PC-9 (cell line): ENCODE data around the gene UAP1L1. TPM values are rescaled to one million over a fixed set of nuclear protein-coding genes. Genes with fewer than 3 reads are reported as not detected.

ENCODE experiments used
- BruUV-seq: library from RNA; stranded (reverse); fragments of 400-500 nt; replicated peaks from 2 replicates; lab custom pipeline; 2021; lab: Mats Ljungman, UMichigan
- CTCF ChIA-PET: fragments of 300-600 bp; sonication (Branson Sonifier 250); formaldehyde crosslinking; loops from one replicate; lab custom pipeline; 2022; ENCODE audit warnings: antibody characterized with exemption; lab: Charles Lee
- POLR2A ChIA-PET: fragments of 300-600 bp; sonication (Branson Sonifier 250); formaldehyde crosslinking; loops from one replicate; lab custom pipeline; 2022; ENCODE audit warnings: antibody characterized with exemption; ENCODE audit not compliant: unreplicated experiment; lab: Charles Lee
- DNase-seq, 2 experiments: peaks; one replicate each; pipeline versions ENCODE4 v3.0.0 to v3.0.0-alpha.2; 2015 to 2022; ENCODE audit warnings: mixed read lengths in 1 of 2
- H2AFZ ChIP-seq: fragments of 200-600 bp; sonication (generic); 2 replicates; pipeline ENCODE4 v1.8.1; 2017; ENCODE audit warnings: antibody characterized with exemption
- H3F3A ChIP-seq: fragments of 200-600 bp; sonication (generic); 2 replicates; pipeline ENCODE4 v1.8.1; 2017; ENCODE audit warnings: antibody characterized with exemption, mild to moderate bottlenecking, low read depth; ENCODE audit not compliant: insufficient read depth
- H3K27ac ChIP-seq: fragments of 200-600 bp; sonication (generic); 2 replicates; pipeline ENCODE4 v1.6.1; 2016; ENCODE audit warnings: mixed run types
- H3K27me3 ChIP-seq: fragments of 200-600 bp; sonication (generic); 2 replicates; pipeline ENCODE4 v1.6.1; 2016; ENCODE audit warnings: low read depth, mixed run types; ENCODE audit not compliant: insufficient read depth
- H3K36me3 ChIP-seq: fragments of 200-600 bp; sonication (generic); 2 replicates; pipeline ENCODE4 v1.6.1; 2016; ENCODE audit warnings: low read depth, mixed run types
- H3K4me1 ChIP-seq: fragments of 200-600 bp; sonication (generic); replicated peaks from 2 replicates; pipeline ENCODE4 v1.6.1; 2016; ENCODE audit warnings: mixed run types; ENCODE audit not compliant: insufficient read depth
- H3K4me2 ChIP-seq: fragments of 200-600 bp; sonication (generic); 2 replicates; pipeline ENCODE4 v1.6.1; 2017; ENCODE audit warnings: mixed run types
- H3K4me3 ChIP-seq: fragments of 200-600 bp; sonication (generic); 2 replicates; pipeline ENCODE4 v1.6.1; 2016; ENCODE audit warnings: mixed run types
- H3K79me2 ChIP-seq: fragments of 200-600 bp; sonication (generic); 2 replicates; pipeline ENCODE4 v1.6.1; 2017; ENCODE audit warnings: low read depth, mixed run types
- H3K9me2 ChIP-seq: fragments of 200-600 bp; sonication (generic); 2 replicates; pipeline ENCODE4 v1.8.1; 2017; ENCODE audit warnings: mild to moderate bottlenecking; ENCODE audit not compliant: insufficient read depth
- H3K9me3 ChIP-seq: fragments of 200-600 bp; sonication (generic); 2 replicates; pipeline ENCODE4 v1.8.1; 2016; ENCODE audit warnings: low read depth; ENCODE audit not compliant: insufficient read depth
- H4K20me1 ChIP-seq: fragments of 200-600 bp; sonication (generic); 2 replicates; pipeline ENCODE4 v1.8.1; 2017; ENCODE audit not compliant: insufficient read depth
- CTCF ChIP-seq: fragments of 200-600 bp; sonication (generic); conservative IDR thresholded peaks from 2 replicates; pipeline ENCODE4 v1.6.1; 2017; ENCODE audit warnings: mixed run types, antibody characterized with exemption, mild to moderate bottlenecking, moderate library complexity
- EZH2 ChIP-seq: fragments of 200-600 bp; sonication (generic); IDR thresholded peaks from 2 replicates; pipeline ENCODE4 v1.8.0; 2017; ENCODE audit warnings: antibody characterized with exemption, low read depth
- intact Hi-C: fragments of 100-400 bp; cut with micrococcal nuclease; formaldehyde crosslinking; loops from one replicate; pipeline ENCODE4 v1.10.0; 2022; ENCODE audit not compliant: unreplicated experiment
- total RNA-seq: library from RNA; stranded (reverse); gene quantifications from 2 replicates; pipeline ENCODE4 v1.2.3, GENCODE V29; 2021

Gene UAP1L1
- total RNA-seq, 1 experiment from 2014 or later = 9.9 TPM

DNA sequence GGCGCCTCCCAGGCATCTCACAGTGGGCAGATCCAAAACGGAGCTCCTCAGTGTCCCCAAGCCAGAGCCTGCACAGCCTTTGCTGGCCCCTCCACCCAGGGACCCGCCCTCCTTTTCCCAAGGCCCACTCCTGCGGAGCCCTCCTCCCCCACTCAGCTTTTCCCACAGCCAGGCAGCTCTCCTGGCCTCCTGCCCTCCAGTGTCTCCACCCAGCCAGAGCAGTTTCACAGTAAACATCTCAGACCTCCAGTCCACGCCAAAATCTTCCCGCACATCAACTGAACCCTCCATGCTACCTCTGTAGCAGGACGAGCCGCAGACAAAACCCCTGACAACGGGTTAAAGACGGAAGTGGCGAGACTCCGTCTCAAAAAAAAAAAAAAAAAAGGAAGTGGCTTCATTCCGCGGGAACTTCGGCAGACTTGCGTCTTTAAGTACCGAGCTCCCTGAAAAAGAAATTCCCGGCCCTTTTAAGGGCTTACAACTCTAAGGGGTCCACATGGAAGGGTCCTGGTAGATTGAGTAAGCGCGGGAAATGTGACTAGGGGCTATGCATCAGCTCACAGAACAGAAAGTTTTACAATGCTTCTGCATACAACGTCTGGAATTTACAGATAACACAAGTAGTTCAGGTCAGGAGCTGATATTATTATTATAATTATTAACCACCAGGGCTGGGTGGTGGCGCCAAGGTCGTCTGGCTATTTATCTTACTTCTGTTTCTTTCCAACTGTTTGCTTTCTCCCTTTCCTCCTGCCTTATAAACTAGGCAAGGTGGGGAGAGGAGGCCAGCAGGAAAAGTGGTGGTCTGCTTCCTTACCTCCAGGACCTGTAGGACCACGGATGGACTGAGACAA is 50.2 kb downstream of the UAP1L1 start:
- ChIA-PET POLR2A (interaction anchor here (0.6 kb wide), 1 partner anchor 25 kb away, joined by 3 read pairs; no protein-coding TSS in a partner anchor), CTCF (interaction anchor here (0.6 to 0.8 kb wide), 7 partner anchors 39 to 463 kb away, joined by 3 to 17 read pairs (median 6); partner anchors contain the start of gene SSNA1)
- H2AFZ ChIP-seq = peak overlapping the region; percentile 90; the same call in 1 of the 2 replicates
- H3K4me2 ChIP-seq = peak overlapping the region; percentile 100
- H3K27me3 ChIP-seq = no peaks in the 10 kb centered on the region
- intact Hi-C loops = loop anchor here (2.0 to 5.0 kb wide), 3 partner anchors 40 to 71 kb away; partner anchors contain the start of genes ANAPC2 and SSNA1
- peaks cover 48% of the 10 kb centered on the region for H3K79me2 ChIP-seq
- H3K4me3 ChIP-seq = peak overlapping the region; percentile 86
- H3K36me3 ChIP-seq = no peaks in the 10 kb centered on the region
- no peak for TF ChIP-seq CTCF
- no peak for TF ChIP-seq EZH2
- H3F3A ChIP-seq = peaks cover 6% of the 10 kb centered on the region; the same call in 1 of the 2 replicates
- H3K4me1 ChIP-seq = peaks cover 28% of the 10 kb centered on the region
- no TSS peak for BruUV-seq
- H3K9me3 ChIP-seq = no peaks in the 10 kb centered on the region
- no peaks in the 10 kb centered on the region for H3K9me2 ChIP-seq
- H3K27ac ChIP-seq = peak overlapping the region; percentile 54
- H4K20me1 ChIP-seq = no peaks in the 10 kb centered on the region
- DNase-seq = no peak

DNA sequence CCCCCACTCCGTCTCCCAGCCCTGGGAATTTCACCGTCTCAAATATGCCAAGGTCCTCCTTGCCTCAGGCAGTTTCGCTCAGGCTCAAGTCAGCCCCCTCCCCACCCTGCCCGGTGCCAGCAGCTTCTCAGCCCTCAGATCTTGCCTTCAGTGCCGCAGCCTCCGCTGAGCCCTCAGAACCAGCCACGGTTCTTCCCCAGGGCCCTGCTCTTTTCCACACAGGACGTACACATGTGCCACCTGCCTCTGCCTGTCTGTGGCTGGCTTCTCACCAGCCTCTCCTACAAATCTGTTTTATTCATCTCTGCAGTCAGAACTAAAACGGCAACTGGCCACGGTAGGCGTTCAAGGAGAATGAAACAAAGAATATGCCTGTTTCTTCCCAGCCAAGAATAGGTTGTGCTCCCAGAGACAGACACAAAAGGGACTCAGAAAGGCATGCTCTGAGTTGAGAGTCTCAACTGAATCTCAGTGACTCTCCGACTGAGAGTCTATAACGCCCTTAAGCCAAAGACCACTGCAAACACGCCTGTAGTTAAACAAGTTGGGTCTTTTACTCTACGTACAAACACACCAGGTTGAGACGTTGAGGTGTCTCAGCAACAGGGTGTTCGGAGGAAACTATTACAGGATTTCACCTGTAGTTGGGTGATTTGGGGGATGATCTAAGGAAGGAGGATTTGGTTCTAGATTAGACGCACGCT is 51.0 kb downstream of the UAP1L1 start:
- peak overlapping the region; percentile 54 for H3K27ac ChIP-seq
- no TSS peak for BruUV-seq
- CTCF ChIA-PET = interaction anchor here (0.6 to 0.8 kb wide), 5 partner anchors 60 to 462 kb away, joined by 3 to 17 read pairs (median 6); partner anchors contain the start of gene SSNA1

More for the DNA sequence above, 51.0 kb downstream of the UAP1L1 start:
- POLR2A ChIA-PET = interaction anchor here (0.6 kb wide), 1 partner anchor 24 kb away, joined by 3 read pairs; no protein-coding TSS in a partner anchor
- DNase-seq = no peak
- Histone ChIP-seq H3K79me2 (peaks cover 48% of the 10 kb centered on the region), H3K4me1 (peaks cover 28% of the 10 kb centered on the region), H3K9me2 (no peaks in the 10 kb centered on the region), H3K9me3 (no peaks in the 10 kb centered on the region), H3K4me2 (peak overlapping the region; percentile 100), H4K20me1 (no peaks in the 10 kb centered on the region), H3K36me3 (no peaks in the 10 kb centered on the region), H3K27me3 (no peaks in the 10 kb centered on the region), H3F3A (peaks cover 10% of the 10 kb centered on the region; the same call in 1 of the 2 replicates), H3K4me3 (peak overlapping the region; percentile 86), H2AFZ (peak overlapping the region; percentile 90)
- intact Hi-C loops = loop anchor here (2.0 to 5.0 kb wide), 3 partner anchors 39 to 70 kb away; partner anchors contain the start of genes ANAPC2 and SSNA1
- TF ChIP-seq CTCF (no peak), EZH2 (no peak)
